Astrocyte (in vitro differentiated cells and primary cell): ENCODE results near the gene R3HCC1L.

Experiments used
- CTCF ChIP-seq: IDR thresholded peaks from 2 replicates; pipeline ENCODE4 v1.5.1; 2011; ENCODE audit warnings: low read depth, mild to moderate bottlenecking, inconsistent platforms, low read length, moderate library complexity; ENCODE audit not compliant: insufficient read depth
- EZH2 ChIP-seq: IDR thresholded peaks from 2 replicates; pipeline ENCODE4 v1.6.1; 2012; ENCODE audit warnings: mild to moderate bottlenecking, low read length, inconsistent platforms; ENCODE audit not compliant: insufficient read depth

GRCh38 chr10:98215373-98215772, 80.9 kb downstream of the R3HCC1L start:
- TF ChIP-seq CTCF = no peak
- TF ChIP-seq EZH2 = no peak
